Cardiac muscle cell (in vitro differentiated cells and primary cell): Measurements from ENCODE around the gene RPS6KA4. TPM values are rescaled to one million over a fixed set of nuclear protein-coding genes. Genes with fewer than 3 reads are reported as not detected.

Source experiments
- DNase-seq, 2 donors: peaks; one replicate each; pipeline versions ENCODE4 v3.0.0 to v3.0.0-alpha.2; 2010 to 2017; ENCODE audit warnings: low read depth in 1 of 2, low spot score in 1 of 2
- H3K27ac ChIP-seq: fragments of 200-600 bp; sonication (generic); 2 replicates; pipeline ENCODE4 v1.5.1; 2016
- H3K27me3 ChIP-seq: fragments of 200-600 bp; sonication (generic); 2 replicates; pipeline ENCODE4 v1.6.0; 2016; ENCODE audit warnings: control low read depth
- H3K36me3 ChIP-seq: fragments of 200-600 bp; sonication (generic); 2 replicates; pipeline ENCODE4 v1.5.1; 2016; ENCODE audit warnings: control low read depth
- H3K4me1 ChIP-seq: fragments of 200-600 bp; sonication (generic); 2 replicates; pipeline ENCODE4 v1.8.1; 2017; ENCODE audit warnings: low read depth, mild to moderate bottlenecking, mixed run types
- H3K4me3 ChIP-seq: fragments of 200-600 bp; sonication (generic); 2 replicates; pipeline ENCODE4 v1.5.1; 2016; ENCODE audit warnings: mild to moderate bottlenecking
- H3K9me3 ChIP-seq: fragments of 200-600 bp; sonication (generic); 2 replicates; pipeline ENCODE4 v1.5.1; 2017; ENCODE audit warnings: low read depth, mild to moderate bottlenecking, control low read depth
- polyA plus RNA-seq: library from polyadenylated mRNA; unstranded; fragments of >200 nt; fragmentation: Nextera tagmentation; extraction: Ambion mirVana; gene quantifications from 2 replicates; pipeline ENCODE4 v1.2.1, GENCODE V29; 2016
- total RNA-seq: library from RNA; depleted of rRNA; stranded (reverse); fragments of >200 nt; gene quantifications from 2 replicates; pipeline ENCODE4 v1.2.3, GENCODE V29; 2016
- TF ChIP-seq, protein P1 (sequence below): IDR thresholded peaks from 2 replicates; pipeline ENCODE4 v1.5.1; 2012; ENCODE audit warnings: low read depth, mild to moderate bottlenecking, low read length

The RPS6KA4 gene
- total and polyA plus RNA-seq, 2 experiments from 2014 or later: 22.3 to 28.2 TPM

DNA sequence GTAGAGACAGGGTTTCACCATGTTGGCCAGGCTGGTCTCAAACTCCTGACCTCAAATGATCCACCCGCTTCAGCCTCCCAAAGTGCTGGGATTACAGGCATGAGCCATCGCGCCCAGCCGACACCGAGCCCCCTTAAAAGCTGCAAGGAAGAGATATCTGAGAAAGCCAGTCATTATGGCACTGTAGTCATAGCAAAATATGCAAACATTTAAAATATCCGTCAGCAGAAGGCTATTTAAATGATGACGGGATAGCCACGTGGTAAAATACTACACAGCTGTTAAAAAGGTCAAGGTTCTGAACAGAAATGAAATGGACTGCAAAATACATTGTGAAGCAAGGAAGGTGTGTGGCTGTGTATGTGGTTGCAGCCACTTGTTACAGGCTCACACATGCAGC is 25.4 kb upstream of the RPS6KA4 start:
- Histone ChIP-seq H3K4me3 (no peak overlapping the region), H3K27ac (no peak overlapping the region), H3K9me3 (no peaks in the 10 kb centered on the region), H3K27me3 (no peaks in the 10 kb centered on the region), H3K4me1 (no peaks in the 10 kb centered on the region), H3K36me3 (no peaks in the 10 kb centered on the region)
- no peak for DNase-seq
- TF ChIP-seq, protein P1, sequence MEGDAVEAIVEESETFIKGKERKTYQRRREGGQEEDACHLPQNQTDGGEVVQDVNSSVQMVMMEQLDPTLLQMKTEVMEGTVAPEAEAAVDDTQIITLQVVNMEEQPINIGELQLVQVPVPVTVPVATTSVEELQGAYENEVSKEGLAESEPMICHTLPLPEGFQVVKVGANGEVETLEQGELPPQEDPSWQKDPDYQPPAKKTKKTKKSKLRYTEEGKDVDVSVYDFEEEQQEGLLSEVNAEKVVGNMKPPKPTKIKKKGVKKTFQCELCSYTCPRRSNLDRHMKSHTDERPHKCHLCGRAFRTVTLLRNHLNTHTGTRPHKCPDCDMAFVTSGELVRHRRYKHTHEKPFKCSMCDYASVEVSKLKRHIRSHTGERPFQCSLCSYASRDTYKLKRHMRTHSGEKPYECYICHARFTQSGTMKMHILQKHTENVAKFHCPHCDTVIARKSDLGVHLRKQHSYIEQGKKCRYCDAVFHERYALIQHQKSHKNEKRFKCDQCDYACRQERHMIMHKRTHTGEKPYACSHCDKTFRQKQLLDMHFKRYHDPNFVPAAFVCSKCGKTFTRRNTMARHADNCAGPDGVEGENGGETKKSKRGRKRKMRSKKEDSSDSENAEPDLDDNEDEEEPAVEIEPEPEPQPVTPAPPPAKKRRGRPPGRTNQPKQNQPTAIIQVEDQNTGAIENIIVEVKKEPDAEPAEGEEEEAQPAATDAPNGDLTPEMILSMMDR: no peak

DNA sequence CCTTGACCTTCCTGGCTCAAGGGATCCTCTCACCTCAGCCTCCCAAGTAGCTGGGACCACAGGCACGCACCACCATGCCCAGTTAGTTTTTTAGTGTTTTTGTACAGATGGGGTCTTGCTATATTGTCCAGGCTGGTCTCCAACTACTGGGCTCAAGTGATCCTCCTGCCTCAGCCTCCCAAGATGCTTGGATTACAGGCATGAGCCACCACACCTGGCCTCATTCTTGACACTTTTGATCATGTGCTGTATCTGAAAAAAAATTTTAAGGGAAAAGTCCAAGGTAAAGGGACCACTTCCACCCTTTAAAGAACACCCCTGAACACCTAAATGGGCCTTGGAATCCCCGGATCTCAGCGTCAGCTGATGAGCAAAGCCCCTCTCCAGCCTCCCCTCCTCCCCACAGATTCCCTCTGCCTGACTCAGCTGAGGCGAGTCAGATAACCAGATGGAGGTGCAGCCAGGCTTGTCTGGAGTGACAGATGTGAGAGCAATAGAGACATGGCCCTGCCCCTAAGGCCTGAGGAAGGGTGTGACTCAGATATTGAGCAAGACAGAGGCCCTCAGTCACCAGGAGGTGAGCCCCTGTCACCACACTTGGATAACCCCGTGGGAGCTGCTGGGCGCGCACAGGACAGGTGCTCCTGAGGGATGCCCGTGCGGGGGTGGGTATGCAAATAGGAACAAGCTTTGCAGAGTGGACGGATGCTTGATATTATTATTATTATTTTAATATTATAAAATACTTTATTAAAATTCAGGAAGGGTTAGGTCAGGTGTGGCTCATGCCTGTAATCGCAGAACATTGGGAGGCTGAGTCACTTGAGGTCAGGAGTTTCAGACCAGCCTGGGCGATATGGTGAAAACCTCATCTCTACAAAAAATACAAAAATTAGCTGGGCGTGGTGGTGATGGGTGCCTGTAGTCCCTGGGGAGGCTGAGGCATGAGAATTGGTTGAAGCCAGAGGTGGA is 23.9 kb upstream of the RPS6KA4 start:
- H3K4me1 ChIP-seq: no peaks in the 10 kb centered on the region
- H3K9me3 ChIP-seq: no peaks in the 10 kb centered on the region
- H3K36me3 ChIP-seq: no peaks in the 10 kb centered on the region
- DNase-seq: peak; percentile 73 to 81
- no peak overlapping the region for H3K4me3 ChIP-seq
- TF ChIP-seq, protein P1: no peak
- H3K27me3 ChIP-seq: no peaks in the 10 kb centered on the region
- H3K27ac ChIP-seq: peak overlapping the region; percentile 29

DNA sequence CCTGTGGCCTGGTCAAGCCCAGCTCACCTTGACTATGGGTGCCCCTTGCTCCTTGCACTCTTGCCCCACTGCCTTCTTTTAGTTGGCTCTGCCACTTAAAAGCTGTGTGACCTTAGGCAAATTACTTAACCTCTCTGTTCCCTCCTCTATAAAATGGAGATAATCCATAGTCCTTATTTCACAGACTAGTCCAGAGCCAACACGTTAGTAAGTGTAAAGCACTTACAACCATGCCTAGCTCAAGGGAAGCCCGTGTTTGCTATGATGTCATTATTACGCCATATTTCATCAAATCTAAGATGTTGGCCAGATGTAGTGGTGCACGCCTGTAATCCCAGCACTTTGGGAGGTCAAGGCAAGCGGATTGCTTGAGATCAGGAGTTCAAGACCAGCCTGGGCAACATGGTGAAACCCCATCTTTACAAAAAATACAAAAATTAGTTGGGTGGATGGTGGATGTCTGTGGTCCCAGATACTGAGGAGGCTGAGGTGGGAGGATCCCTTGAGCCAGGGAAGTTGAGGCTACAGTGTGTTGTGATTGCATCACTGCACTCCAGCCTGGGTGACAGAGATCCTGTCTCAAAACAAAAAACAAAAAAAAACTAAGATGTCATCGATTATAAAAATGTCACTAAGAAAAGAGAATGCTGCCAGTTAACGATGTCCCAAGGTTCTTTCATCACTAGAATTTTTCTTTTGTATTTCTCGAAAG is 21.3 kb upstream of the RPS6KA4 start:
- H3K27ac ChIP-seq: peak overlapping the region; percentile 39
- no peaks in the 10 kb centered on the region for H3K4me1 ChIP-seq
- TF ChIP-seq, protein P1: no peak
- no peaks in the 10 kb centered on the region for H3K36me3 ChIP-seq
- no peak for DNase-seq
- H3K4me3 ChIP-seq: no peak overlapping the region
- H3K27me3 ChIP-seq: no peaks in the 10 kb centered on the region
- no peaks in the 10 kb centered on the region for H3K9me3 ChIP-seq

DNA sequence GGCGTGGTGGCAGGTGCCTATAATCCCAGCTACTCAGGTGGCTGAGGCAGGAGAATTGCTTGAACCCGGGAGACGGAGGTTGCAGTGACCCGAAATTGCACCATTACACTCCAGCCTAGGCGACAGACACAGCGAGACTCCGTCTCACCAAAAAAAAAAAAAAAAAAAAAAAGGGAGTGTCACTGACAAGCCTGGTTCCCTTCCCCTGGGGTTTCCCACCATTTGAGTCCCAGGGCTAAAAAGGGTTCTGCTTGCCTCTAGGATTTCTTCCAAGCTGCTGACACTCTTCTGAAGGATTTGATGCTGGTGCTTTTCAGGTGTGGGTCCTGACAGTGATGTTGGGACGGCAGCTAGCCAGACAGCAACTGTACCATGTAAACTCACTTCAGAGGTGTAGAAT is 20.2 kb upstream of the RPS6KA4 start:
- Histone ChIP-seq H3K27me3 (no peaks in the 10 kb centered on the region), H3K4me3 (no peak overlapping the region), H3K4me1 (no peaks in the 10 kb centered on the region), H3K27ac (peak overlapping the region; percentile 39), H3K9me3 (no peaks in the 10 kb centered on the region), H3K36me3 (no peaks in the 10 kb centered on the region)
- DNase-seq: no peak
- TF ChIP-seq, protein P1: no peak

DNA sequence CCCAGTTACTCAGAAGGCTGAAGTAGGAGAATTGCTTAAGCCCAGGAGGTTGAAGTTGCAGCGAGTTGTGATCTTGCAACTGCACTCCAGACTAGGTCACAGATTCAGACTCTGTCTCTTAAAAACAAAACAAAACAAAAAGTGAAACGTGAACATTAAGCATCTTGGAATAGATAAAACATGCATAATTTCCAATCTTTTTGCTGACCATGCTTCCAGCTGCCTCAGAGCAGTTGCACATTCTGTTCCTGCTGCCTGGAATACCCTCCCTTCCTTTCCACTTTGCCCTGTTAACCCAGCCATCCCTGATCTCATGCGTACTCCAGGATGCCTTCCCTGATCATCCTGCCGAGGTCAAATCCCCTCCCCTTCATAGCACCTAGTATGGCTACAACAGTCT is 19.7 kb upstream of the RPS6KA4 start:
- H3K9me3 ChIP-seq: no peaks in the 10 kb centered on the region
- no peaks in the 10 kb centered on the region for H3K36me3 ChIP-seq
- no peaks in the 10 kb centered on the region for H3K4me1 ChIP-seq
- no peak overlapping the region for H3K4me3 ChIP-seq
- DNase-seq: no peak
- no peaks in the 10 kb centered on the region for H3K27me3 ChIP-seq
- H3K27ac ChIP-seq: no peak overlapping the region
- TF ChIP-seq, protein P1: no peak
